HL-60 (cell line): ENCODE results near the gene ZNF236.

ENCODE experiments used
- TF ChIP-seq, protein P1 (sequence below): IDR thresholded peaks from one replicate; pipeline ENCODE4 v1.5.1; 2011; ENCODE audit warnings: low read length, control low read depth, inconsistent platforms; ENCODE audit not compliant: insufficient read depth
- TF ChIP-seq, protein P2 (sequence below): IDR thresholded peaks from 2 replicates; pipeline ENCODE4 v1.6.1; 2012; ENCODE audit warnings: low read depth; ENCODE audit not compliant: insufficient replicate concordance

DNA sequence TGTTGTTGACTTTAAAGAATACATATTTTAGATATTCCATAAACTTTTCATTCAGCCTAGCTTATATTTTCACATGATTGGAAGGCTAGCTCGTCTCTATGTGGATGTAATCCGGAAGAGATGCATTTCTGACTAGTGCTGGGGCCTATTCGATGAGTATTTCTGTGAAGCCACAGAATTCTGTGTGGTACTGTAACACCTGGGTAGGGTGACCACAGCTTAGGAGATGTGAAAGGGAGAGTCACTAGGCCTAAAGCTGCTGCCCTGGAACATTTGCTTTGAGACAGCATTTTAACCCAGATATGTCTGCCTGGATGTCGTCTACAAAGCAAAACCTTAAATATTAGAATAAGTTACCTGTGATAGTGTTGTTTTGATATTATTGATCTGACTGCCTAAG, 83.5 kb downstream of the ZNF236 start:
- TF ChIP-seq, protein P1, sequence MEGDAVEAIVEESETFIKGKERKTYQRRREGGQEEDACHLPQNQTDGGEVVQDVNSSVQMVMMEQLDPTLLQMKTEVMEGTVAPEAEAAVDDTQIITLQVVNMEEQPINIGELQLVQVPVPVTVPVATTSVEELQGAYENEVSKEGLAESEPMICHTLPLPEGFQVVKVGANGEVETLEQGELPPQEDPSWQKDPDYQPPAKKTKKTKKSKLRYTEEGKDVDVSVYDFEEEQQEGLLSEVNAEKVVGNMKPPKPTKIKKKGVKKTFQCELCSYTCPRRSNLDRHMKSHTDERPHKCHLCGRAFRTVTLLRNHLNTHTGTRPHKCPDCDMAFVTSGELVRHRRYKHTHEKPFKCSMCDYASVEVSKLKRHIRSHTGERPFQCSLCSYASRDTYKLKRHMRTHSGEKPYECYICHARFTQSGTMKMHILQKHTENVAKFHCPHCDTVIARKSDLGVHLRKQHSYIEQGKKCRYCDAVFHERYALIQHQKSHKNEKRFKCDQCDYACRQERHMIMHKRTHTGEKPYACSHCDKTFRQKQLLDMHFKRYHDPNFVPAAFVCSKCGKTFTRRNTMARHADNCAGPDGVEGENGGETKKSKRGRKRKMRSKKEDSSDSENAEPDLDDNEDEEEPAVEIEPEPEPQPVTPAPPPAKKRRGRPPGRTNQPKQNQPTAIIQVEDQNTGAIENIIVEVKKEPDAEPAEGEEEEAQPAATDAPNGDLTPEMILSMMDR = no peak
- TF ChIP-seq, protein P2, sequence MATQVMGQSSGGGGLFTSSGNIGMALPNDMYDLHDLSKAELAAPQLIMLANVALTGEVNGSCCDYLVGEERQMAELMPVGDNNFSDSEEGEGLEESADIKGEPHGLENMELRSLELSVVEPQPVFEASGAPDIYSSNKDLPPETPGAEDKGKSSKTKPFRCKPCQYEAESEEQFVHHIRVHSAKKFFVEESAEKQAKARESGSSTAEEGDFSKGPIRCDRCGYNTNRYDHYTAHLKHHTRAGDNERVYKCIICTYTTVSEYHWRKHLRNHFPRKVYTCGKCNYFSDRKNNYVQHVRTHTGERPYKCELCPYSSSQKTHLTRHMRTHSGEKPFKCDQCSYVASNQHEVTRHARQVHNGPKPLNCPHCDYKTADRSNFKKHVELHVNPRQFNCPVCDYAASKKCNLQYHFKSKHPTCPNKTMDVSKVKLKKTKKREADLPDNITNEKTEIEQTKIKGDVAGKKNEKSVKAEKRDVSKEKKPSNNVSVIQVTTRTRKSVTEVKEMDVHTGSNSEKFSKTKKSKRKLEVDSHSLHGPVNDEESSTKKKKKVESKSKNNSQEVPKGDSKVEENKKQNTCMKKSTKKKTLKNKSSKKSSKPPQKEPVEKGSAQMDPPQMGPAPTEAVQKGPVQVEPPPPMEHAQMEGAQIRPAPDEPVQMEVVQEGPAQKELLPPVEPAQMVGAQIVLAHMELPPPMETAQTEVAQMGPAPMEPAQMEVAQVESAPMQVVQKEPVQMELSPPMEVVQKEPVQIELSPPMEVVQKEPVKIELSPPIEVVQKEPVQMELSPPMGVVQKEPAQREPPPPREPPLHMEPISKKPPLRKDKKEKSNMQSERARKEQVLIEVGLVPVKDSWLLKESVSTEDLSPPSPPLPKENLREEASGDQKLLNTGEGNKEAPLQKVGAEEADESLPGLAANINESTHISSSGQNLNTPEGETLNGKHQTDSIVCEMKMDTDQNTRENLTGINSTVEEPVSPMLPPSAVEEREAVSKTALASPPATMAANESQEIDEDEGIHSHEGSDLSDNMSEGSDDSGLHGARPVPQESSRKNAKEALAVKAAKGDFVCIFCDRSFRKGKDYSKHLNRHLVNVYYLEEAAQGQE = no peak
